Measurements from ENCODE around the gene ITGA1. TPM values are rescaled to one million over a fixed set of nuclear protein-coding genes. Genes with fewer than 3 reads are reported as not detected.
"Not testable (repeated sequence)": the region's sequence is repeated elsewhere in the genome, so short reads cannot be mapped to it uniquely, and the experiment has no call there.

Gene ITGA1
- total RNA-seq (2014; rRNA removed; shearing (Covaris generic)) = 27.4 and 27.5 TPM in 2 replicates

DNA sequence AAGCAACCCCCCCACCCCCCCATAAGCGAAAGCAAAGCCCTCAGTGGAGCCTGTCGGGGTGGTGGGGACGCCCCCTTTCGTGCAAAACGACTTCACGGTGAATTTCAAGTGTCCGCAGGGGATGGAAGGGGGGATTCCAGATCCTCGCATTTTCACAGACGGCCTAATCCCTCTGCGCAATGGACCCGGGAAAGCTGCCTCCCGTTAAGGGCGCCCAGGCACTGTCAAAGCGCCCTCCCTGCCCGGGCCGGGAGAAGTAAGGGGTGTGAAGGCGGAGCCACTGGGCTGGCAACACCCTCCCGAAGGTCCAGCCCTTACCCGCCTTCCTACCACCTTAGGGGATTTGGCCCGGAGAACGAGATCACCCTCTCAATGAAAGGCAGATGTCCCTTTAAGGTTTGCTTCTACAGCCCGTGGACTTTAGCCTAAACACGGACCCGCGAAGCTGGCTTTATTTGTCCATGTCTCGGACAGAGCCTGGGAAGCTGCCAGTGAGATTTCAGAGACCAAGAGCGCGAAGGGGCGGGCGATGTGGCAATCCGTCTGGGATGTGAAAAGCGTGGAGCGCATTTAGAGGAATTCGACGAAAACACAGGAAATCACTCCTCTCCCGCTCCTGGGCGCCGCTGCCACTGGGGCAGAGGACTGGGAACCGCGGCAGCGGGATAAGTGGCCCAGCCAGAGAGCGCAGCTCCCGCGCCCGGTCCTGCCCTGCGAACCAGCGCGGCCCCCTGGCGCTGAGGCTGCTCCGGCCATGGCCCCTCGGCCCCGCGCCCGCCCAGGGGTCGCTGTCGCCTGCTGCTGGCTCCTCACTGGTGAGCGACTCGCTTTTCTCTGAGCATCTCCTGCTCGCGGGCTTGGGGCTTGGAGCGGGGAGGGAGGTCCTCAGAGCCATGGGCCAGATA, at the start of gene ITGA1, which contains the start of gene PELO:
Gene ITGA1 (plus strand): TSS at position 317 of the 905 bp plus-strand sequence. CDS start 438 bp downstream, at position 755.
Gene PELO (plus strand): TSS at position 317 of the 905 bp plus-strand sequence. CDS start 12,479 bp downstream, outside the sequence.
- H3K4me3 ChIP-seq = peak within 1 kb of the TSS; percentile 57
- no peaks in the 10 kb centered on the region for H3K9me3 ChIP-seq (replicated peaks)
- H3K4me1 ChIP-seq (replicated peaks) = peaks cover 43% of the 10 kb centered on the region
- DNase-seq (ENCODE audit: low read depth in 1 of 2, low spot score in 2 of 2) = peak; percentile 80 to 90
- no peaks in the 10 kb centered on the region for H3K27me3 ChIP-seq (replicated peaks)
- no peaks in the 10 kb centered on the region for H3K36me3 ChIP-seq
- H3K27ac ChIP-seq = peak within 1 kb of the TSS; percentile 54

DNA sequence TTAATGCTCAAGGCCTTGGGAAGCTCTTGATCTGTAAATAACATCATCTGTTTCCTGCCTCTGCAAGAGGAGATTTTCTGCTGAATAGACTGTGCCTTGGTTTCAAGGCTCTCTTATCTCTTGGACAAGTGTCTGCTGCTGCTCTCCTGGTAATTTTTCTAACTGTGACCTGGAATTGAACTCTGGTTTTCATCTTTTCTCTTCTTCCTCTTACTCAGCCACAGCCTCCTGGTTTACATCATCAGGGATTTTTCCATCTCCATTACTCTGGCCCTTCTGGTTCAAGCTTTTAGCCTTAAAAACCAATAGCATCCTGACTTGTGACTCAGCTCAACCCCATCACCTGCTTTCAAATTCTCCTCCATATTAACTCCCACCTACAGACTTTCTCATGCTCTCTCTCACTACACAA, 49.6 kb upstream of the ITGA1 start:
- no peaks in the 10 kb centered on the region for H3K9me3 ChIP-seq (replicated peaks)
- no peak overlapping the region for H3K4me3 ChIP-seq
- no peaks in the 10 kb centered on the region for H3K36me3 ChIP-seq
- no peaks in the 10 kb centered on the region for H3K27me3 ChIP-seq (replicated peaks)
- H3K27ac ChIP-seq = no peak overlapping the region
- no peak for DNase-seq (ENCODE audit: low read depth in 1 of 2, low spot score in 2 of 2)
- no peaks in the 10 kb centered on the region for H3K4me1 ChIP-seq (replicated peaks)

DNA sequence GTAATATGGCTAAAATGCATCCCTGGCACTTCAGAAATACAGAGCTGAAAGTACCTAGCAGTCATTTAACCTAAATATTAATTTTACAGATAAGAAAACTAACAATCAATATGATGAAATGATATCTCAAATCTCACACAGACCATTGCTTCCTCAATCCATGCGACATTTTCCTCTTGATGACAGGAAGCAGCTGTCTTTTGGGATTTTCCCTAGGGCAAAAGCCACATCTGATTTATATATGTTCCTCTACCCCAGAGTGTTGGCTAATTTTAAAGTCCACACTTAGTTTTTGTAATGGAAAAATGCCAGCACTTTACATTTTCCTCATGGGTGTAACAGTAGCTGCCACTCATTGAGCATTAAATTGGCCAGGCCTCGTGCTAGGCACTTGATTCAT, 47.7 kb upstream of the ITGA1 start:
- Histone ChIP-seq H3K36me3 (no peaks in the 10 kb centered on the region), H3K27ac (no peak overlapping the region), H3K4me1 (replicated peaks) (no peaks in the 10 kb centered on the region), H3K9me3 (replicated peaks) (no peaks in the 10 kb centered on the region), H3K27me3 (replicated peaks) (no peaks in the 10 kb centered on the region), H3K4me3 (no peak overlapping the region)
- no peak for DNase-seq (ENCODE audit: low read depth in 1 of 2, low spot score in 2 of 2)

DNA sequence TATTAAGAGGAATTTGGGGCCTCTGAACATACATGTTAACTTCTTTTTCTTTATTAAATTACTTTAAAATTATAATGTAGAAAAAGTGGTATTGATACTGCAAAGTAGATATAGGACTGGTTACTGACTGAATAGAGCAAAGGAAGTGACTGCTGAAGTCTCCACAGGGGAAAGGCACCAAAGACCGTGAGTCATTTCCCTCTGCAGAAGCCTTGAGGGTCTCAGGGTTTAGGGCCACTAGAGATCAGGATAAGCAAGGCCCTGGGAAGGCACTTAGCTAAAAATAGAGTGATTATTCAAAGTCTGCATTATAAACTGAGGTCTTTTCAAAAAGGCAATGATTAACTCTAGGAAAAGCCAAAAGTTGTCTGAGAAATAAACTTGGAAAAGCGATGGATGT, 44.7 kb upstream of the ITGA1 start:
- Histone ChIP-seq H3K27me3 (replicated peaks) (no peaks in the 10 kb centered on the region), H3K4me3 (no peak overlapping the region), H3K27ac (no peak overlapping the region), H3K36me3 (no peaks in the 10 kb centered on the region), H3K9me3 (replicated peaks) (no peaks in the 10 kb centered on the region), H3K4me1 (replicated peaks) (no peaks in the 10 kb centered on the region)
- no peak for DNase-seq (ENCODE audit: low read depth in 1 of 2, low spot score in 2 of 2)

DNA sequence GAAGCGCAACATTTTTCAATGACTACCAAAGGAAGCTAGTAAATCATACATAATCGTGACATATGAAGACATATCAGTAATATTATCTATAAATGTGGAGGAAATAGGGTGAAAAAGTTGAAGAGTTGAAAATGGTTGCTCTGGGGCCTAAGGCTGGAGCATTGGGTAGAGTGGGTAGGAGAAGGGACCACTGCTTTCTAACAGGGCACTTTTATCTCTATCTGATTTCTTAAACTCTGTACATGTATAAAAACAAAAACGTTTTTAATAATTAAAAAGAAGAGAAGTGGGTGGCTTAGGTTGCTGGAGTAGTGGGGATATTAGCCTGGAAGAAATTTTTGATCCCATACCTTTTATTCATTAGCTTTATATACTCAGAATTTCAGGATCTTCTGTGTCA, 44.2 kb upstream of the ITGA1 start:
- no peak overlapping the region for H3K4me3 ChIP-seq
- no peak for DNase-seq (ENCODE audit: low read depth in 1 of 2, low spot score in 2 of 2)
- no peaks in the 10 kb centered on the region for H3K9me3 ChIP-seq (replicated peaks)
- H3K27me3 ChIP-seq (replicated peaks) = no peaks in the 10 kb centered on the region
- H3K36me3 ChIP-seq = no peaks in the 10 kb centered on the region
- H3K4me1 ChIP-seq (replicated peaks) = no peaks in the 10 kb centered on the region
- H3K27ac ChIP-seq = no peak overlapping the region

DNA sequence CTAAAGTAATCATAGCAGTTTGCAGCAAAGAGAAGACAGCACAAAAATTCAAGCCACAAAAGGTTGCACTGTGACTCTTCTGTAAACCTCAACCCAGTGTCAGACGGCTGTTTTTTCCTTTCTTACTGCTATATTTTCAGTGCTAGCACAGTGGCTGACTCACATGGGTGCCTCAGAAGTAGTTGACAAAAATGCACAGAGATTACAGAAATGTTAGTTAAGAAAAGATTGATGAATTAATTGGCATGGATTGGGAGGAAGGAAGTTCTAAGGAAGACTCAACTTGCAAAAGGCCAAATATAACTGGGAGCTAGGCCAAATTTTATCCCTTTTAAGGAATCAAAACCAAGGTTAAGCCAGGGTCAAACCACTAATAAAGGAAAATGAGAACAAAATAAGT, 43.7 kb upstream of the ITGA1 start:
- Histone ChIP-seq H3K27ac (no peak overlapping the region), H3K27me3 (replicated peaks) (no peaks in the 10 kb centered on the region), H3K36me3 (no peaks in the 10 kb centered on the region), H3K9me3 (replicated peaks) (no peaks in the 10 kb centered on the region), H3K4me1 (replicated peaks) (no peaks in the 10 kb centered on the region), H3K4me3 (no peak overlapping the region)
- no peak for DNase-seq (ENCODE audit: low read depth in 1 of 2, low spot score in 2 of 2)

DNA sequence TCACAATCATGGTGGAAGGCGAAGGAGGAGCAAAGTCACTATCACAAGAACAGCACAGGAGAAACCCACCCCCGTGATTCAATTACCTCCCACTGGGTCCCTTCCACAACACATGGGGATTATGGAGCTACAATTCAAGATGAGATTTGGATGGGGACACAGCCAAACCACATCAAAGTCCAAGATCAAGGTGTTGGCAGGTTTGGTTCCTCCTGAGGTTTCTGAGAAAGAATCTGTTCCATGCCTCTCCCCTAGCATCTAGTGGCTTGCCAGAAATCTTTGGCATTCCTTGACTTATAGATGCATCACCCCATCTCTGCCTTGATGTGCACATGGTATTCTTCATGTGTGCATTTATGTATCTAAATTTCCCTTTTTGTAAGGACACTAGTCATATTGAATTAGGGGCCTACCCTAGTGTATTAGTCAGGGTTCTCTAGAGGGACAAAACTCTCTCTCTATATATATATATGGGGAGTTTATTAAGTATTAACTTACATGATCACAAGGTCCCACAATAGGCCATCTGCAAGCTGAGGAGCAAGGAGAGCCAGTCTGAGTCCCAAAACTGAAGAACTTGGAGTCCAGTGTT, 42.8 kb upstream of the ITGA1 start:
- not testable (repeated sequence) for H3K4me3 ChIP-seq; H3K4me1 ChIP-seq (replicated peaks); DNase-seq (ENCODE audit: low read depth in 1 of 2, low spot score in 2 of 2); H3K27ac ChIP-seq; H3K36me3 ChIP-seq; H3K27me3 ChIP-seq (replicated peaks); H3K9me3 ChIP-seq (replicated peaks)

DNA sequence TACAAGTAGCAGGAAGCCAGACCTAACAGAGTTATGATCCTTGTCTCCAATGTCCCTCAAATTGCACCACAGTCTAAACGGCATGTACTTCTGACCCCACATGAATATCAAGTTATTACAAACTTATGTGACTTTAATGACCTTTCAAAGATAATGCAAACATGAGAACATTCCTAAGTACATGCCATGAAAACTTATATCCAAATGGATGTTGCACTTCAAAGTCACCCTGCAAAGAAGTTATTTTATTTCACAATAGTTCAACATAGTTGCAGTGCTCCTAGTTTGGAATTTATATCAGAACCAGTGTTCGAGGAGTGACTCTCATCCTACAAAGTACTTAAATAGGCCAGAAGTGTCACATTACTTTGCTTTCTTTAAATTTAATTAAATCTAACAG, 41.2 kb upstream of the ITGA1 start:
- no peak for DNase-seq (ENCODE audit: low read depth in 1 of 2, low spot score in 2 of 2)
- no peaks in the 10 kb centered on the region for H3K27me3 ChIP-seq (replicated peaks)
- H3K9me3 ChIP-seq (replicated peaks) = no peaks in the 10 kb centered on the region
- H3K4me3 ChIP-seq = no peak overlapping the region
- no peak overlapping the region for H3K27ac ChIP-seq
- no peaks in the 10 kb centered on the region for H3K4me1 ChIP-seq (replicated peaks)
- H3K36me3 ChIP-seq = no peaks in the 10 kb centered on the region

DNA sequence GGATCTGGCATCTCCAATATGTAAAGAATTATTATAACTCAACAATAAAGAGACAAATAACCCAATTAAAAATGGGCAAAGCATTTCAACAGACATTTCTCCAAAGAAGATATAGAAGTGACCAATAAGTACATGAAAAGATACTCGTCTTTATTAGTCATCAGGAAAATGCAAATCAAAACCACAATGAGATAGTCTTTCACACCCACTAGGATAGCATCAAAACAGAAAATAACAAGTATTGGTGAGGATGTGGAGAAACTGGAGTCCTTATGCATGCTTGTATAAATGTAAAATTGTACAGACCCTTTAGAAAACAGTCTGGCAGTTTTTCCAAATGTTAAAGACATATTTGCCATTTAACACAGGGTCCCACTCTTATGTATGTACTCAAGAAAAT, 39.1 kb upstream of the ITGA1 start:
- DNase-seq (ENCODE audit: low read depth in 1 of 2, low spot score in 2 of 2) = no peak
- H3K27ac ChIP-seq = no peak overlapping the region
- no peaks in the 10 kb centered on the region for H3K36me3 ChIP-seq
- no peaks in the 10 kb centered on the region for H3K9me3 ChIP-seq (replicated peaks)
- H3K4me1 ChIP-seq (replicated peaks) = no peaks in the 10 kb centered on the region
- H3K27me3 ChIP-seq (replicated peaks) = no peaks in the 10 kb centered on the region
- no peak overlapping the region for H3K4me3 ChIP-seq

DNA sequence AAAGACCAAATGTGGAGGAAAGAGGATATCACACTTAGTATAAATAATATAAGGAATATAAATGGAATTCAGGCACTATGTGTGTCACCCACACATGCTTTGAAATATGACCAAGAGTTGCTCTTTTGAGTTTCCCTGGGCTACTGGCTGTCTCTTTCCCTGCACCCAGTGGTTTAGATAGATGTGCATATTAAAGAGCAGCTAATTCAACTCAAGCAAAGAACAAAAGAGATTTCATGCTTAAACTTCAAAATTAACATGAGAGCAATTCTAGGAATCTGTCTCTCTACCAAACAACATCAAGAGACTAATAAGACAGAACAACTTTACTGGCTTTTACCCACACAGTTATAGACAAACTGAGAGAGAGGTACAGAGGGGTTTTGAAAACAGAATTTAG, 38.0 kb upstream of the ITGA1 start:
- H3K27me3 ChIP-seq (replicated peaks) = no peaks in the 10 kb centered on the region
- no peak overlapping the region for H3K27ac ChIP-seq
- no peak overlapping the region for H3K4me3 ChIP-seq
- no peak for DNase-seq (ENCODE audit: low read depth in 1 of 2, low spot score in 2 of 2)
- no peaks in the 10 kb centered on the region for H3K9me3 ChIP-seq (replicated peaks)
- no peaks in the 10 kb centered on the region for H3K4me1 ChIP-seq (replicated peaks)
- H3K36me3 ChIP-seq = no peaks in the 10 kb centered on the region

DNA sequence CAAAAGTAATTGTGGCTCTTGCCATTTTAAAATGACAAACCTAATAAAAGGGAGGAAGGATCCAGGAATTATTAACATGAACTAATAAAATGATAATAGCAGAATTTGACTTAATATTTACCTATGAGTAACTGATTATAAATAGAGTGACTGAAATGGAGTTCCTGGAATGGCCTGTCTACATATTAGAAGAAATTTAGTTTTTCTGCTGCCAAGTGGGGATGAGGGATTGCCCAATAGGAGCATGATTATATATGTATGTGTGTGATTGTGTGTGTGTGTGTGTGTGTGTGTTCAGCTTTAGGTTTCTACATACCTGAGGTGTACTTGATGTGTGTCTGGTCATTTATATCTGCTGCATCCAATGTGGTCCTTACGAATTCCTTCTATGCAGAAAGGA, 36.6 kb upstream of the ITGA1 start:
- Histone ChIP-seq H3K4me3 (no peak overlapping the region), H3K36me3 (no peaks in the 10 kb centered on the region), H3K27me3 (replicated peaks) (no peaks in the 10 kb centered on the region), H3K9me3 (replicated peaks) (no peaks in the 10 kb centered on the region), H3K4me1 (replicated peaks) (no peaks in the 10 kb centered on the region), H3K27ac (no peak overlapping the region)
- DNase-seq (ENCODE audit: low read depth in 1 of 2, low spot score in 2 of 2) = no peak

DNA sequence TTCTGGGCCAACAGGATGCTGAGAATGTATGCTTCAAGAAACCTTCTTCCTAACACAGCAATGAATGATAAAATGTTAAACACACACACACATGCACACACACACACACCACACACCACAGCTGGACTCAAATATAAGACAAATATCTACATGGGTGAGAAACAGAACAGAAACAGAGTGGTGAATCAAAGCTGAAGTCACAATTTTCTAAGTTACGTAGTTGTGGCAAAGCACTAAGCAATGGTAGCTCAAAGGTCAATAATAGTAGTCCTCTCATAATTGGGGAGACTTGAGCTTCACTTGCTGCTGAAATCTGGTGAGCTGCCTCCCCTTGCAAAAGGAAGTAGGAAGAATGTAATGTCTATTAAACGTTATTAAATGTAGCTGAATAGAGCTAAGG, 33.7 kb upstream of the ITGA1 start:
- H3K36me3 ChIP-seq = no peaks in the 10 kb centered on the region
- H3K27me3 ChIP-seq (replicated peaks) = no peaks in the 10 kb centered on the region
- no peaks in the 10 kb centered on the region for H3K9me3 ChIP-seq (replicated peaks)
- H3K4me3 ChIP-seq = no peak overlapping the region
- DNase-seq (ENCODE audit: low read depth in 1 of 2, low spot score in 2 of 2) = no peak
- H3K4me1 ChIP-seq (replicated peaks) = no peaks in the 10 kb centered on the region
- no peak overlapping the region for H3K27ac ChIP-seq

DNA sequence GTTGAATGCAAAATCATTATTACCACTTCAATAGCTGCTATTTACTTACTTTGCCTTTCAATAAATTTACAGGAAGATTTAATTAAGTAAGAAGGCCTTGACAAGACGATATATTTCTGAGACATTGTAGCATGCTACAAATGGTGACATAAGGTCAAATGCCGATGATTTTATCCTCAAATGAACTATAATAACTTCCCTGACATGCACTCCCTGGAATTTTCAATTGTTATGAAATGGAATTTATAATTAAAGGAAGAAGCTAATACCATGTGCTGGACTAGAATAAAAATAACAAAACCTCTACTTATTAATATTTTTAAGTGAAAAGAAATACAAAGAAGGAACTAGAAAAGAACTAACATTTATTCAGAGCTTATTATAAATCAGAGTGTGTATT, 30.2 kb upstream of the ITGA1 start:
- H3K36me3 ChIP-seq = no peaks in the 10 kb centered on the region
- no peaks in the 10 kb centered on the region for H3K9me3 ChIP-seq (replicated peaks)
- DNase-seq (ENCODE audit: low read depth in 1 of 2, low spot score in 2 of 2) = no peak
- H3K27me3 ChIP-seq (replicated peaks) = no peaks in the 10 kb centered on the region
- H3K27ac ChIP-seq = no peak overlapping the region
- no peaks in the 10 kb centered on the region for H3K4me1 ChIP-seq (replicated peaks)
- H3K4me3 ChIP-seq = no peak overlapping the region

DNA sequence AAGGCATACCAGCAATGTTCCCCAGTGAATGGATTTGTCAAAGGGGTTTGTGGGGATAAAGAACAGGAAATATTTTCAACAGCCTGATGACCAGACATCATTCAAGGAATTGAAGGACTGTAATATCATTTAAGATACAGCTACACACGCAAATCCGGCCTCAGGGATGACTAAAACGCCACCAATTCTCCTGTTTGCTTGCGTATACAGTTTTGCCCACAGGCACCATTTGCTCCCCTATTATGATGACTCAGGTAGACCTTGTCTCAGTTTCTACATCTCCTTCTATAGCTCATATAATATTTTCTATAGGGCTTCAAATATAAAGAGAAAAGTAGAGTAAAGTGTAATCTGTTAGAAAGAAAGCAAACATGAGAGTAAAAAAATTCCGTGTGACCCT, 29.7 kb upstream of the ITGA1 start:
- Histone ChIP-seq H3K36me3 (no peaks in the 10 kb centered on the region), H3K4me1 (replicated peaks) (no peaks in the 10 kb centered on the region), H3K4me3 (no peak overlapping the region), H3K27me3 (replicated peaks) (no peaks in the 10 kb centered on the region), H3K27ac (no peak overlapping the region), H3K9me3 (replicated peaks) (no peaks in the 10 kb centered on the region)
- no peak for DNase-seq (ENCODE audit: low read depth in 1 of 2, low spot score in 2 of 2)
